Liver (tissue), 9 donors: ENCODE results near the gene LYPD4. TPM values are rescaled to one million over a fixed set of nuclear protein-coding genes. Genes with fewer than 3 reads are reported as not detected.

Experiments
- DNase-seq: peaks from one replicate; pipeline ENCODE4 v3.0.0-alpha.2; 2017; ENCODE audit warnings: low spot score
- H3K27ac ChIP-seq, 2 donors: one replicate each; pipeline ENCODE4 v1.7.0; 2013; ENCODE audit warnings: inconsistent platforms in 2 of 2, low read length in 2 of 2, control low read depth in 1 of 2, low read depth in 1 of 2, mild to moderate bottlenecking in 1 of 2
- H3K27me3 ChIP-seq, 4 donors: one replicate each; pipeline versions ENCODE4 v1.6.1 to v1.7.0; 2013; ENCODE audit warnings: low read length in 3 of 4, inconsistent platforms in 1 of 4, mild to moderate bottlenecking in 1 of 4, moderate library complexity in 1 of 4; ENCODE audit not compliant: control insufficient read depth in 4 of 4, insufficient read depth in 4 of 4
- H3K36me3 ChIP-seq, 4 donors: one replicate each; pipeline versions ENCODE4 v1.6.1 to v1.7.0; 2013; ENCODE audit warnings: low read length in 3 of 4, mild to moderate bottlenecking in 3 of 4, low read depth in 1 of 4, moderate library complexity in 1 of 4; ENCODE audit not compliant: control insufficient read depth in 4 of 4, insufficient read depth in 3 of 4
- H3K4me1 ChIP-seq, 4 donors: one replicate each; pipeline versions ENCODE4 v1.6.1 to v1.7.0; 2013; ENCODE audit warnings: low read length in 3 of 4, mild to moderate bottlenecking in 3 of 4, moderate library complexity in 1 of 4; ENCODE audit not compliant: control insufficient read depth in 4 of 4, insufficient read depth in 4 of 4
- H3K4me3 ChIP-seq, 3 donors: one replicate each; pipeline versions ENCODE4 v1.6.1 to v1.7.0; 2013; ENCODE audit warnings: low read length in 3 of 3, control low read depth in 1 of 3, low read depth in 1 of 3, mild to moderate bottlenecking in 1 of 3
- H3K9ac ChIP-seq, 2 donors: one replicate each; pipeline ENCODE4 v1.7.0; 2013; ENCODE audit warnings: low read length in 2 of 2, mild to moderate bottlenecking in 2 of 2, moderate library complexity in 2 of 2, control low read depth in 1 of 2, low read depth in 1 of 2
- H3K9me3 ChIP-seq, 4 donors: one replicate each; pipeline versions ENCODE4 v1.6.1 to v1.7.0; 2013; ENCODE audit warnings: low read length in 3 of 4; ENCODE audit not compliant: control insufficient read depth in 4 of 4
- EGR1 ChIP-seq, 2 donors: IDR thresholded peaks; 2 replicates each; pipeline ENCODE4 v1.6.1; 2016 to 2018; ENCODE audit warnings: antibody characterized with exemption in 2 of 2, low read depth in 2 of 2
- FOXA1 ChIP-seq: IDR thresholded peaks from 2 replicates; pipeline ENCODE4 v1.6.1; 2016; ENCODE audit warnings: antibody characterized with exemption
- FOXA2 ChIP-seq: IDR thresholded peaks from 2 replicates; pipeline ENCODE4 v1.6.1; 2016; ENCODE audit warnings: antibody characterized with exemption
- GABPA ChIP-seq, 2 donors: IDR thresholded peaks in 1 of 2; conservative IDR thresholded peaks in 1 of 2; 2 replicates each; pipeline ENCODE4 v1.6.1; 2016; ENCODE audit warnings: antibody characterized with exemption in 2 of 2, mild to moderate bottlenecking in 1 of 2, moderate library complexity in 1 of 2
- HNF4A ChIP-seq, 2 donors: conservative IDR thresholded peaks; 2 replicates each; pipeline ENCODE4 v1.6.1; 2016; ENCODE audit warnings: antibody characterized with exemption in 2 of 2, mild to moderate bottlenecking in 2 of 2
- HNF4G ChIP-seq: IDR thresholded peaks from 2 replicates; pipeline ENCODE4 v1.6.1; 2016; ENCODE audit warnings: antibody characterized with exemption
- JUND ChIP-seq, 2 donors: IDR thresholded peaks; 2 replicates each; pipeline ENCODE4 v1.6.1; 2016; ENCODE audit warnings: antibody characterized with exemption in 2 of 2
- NR2F2 ChIP-seq: IDR thresholded peaks from 2 replicates; pipeline ENCODE4 v1.6.1; 2016; ENCODE audit warnings: antibody characterized with exemption
- RAD21 ChIP-seq, 2 donors: IDR thresholded peaks; 2 replicates each; pipeline ENCODE4 v1.6.1; 2016; ENCODE audit warnings: antibody characterized with exemption in 2 of 2, mild to moderate bottlenecking in 2 of 2
- REST ChIP-seq: IDR thresholded peaks from 2 replicates; pipeline ENCODE4 v1.6.1; 2016; ENCODE audit warnings: antibody characterized with exemption, mild to moderate bottlenecking
- RXRA ChIP-seq, 2 donors: IDR thresholded peaks; 2 replicates each; pipeline ENCODE4 v1.6.1; 2017 to 2018; ENCODE audit warnings: antibody characterized with exemption in 2 of 2, mild to moderate bottlenecking in 1 of 2
- SP1 ChIP-seq: IDR thresholded peaks from 2 replicates; pipeline ENCODE4 v1.6.1; 2018; ENCODE audit warnings: antibody characterized with exemption, mild to moderate bottlenecking
- TAF1 ChIP-seq: conservative IDR thresholded peaks from 2 replicates; pipeline ENCODE4 v1.6.1; 2016; ENCODE audit warnings: antibody characterized with exemption, mild to moderate bottlenecking
- YY1 ChIP-seq: IDR thresholded peaks from 2 replicates; pipeline ENCODE4 v1.6.1; 2016; ENCODE audit warnings: antibody characterized with exemption, mild to moderate bottlenecking
- WGBS: extraction: QIAGEN DNeasy Blood & Tissue Kit; methylation state at CpG from one replicate; pipeline ENCODE4 v1.1.7; 2013; 5-methylcytosine and 5-hydroxymethylcytosine counted together
- polyA plus RNA-seq, 2 donors: library from polyadenylated mRNA; stranded (reverse) in 1 of 2; unstranded in 1 of 2; fragments of 200-250 nt in 1 of 2; fragments of >200 nt in 1 of 2; fragmentation: Nextera tagmentation in 1 of 2; extraction: Ambion mirVana in 1 of 2; gene quantifications; one replicate each; pipeline versions ENCODE4 v1.2.1 to v1.2.3, GENCODE V29; 2013 to 2015
- total RNA-seq, 2 donors: library from RNA; depleted of rRNA; stranded (reverse); fragments of >200 nt; gene quantifications; one replicate each; pipeline ENCODE4 v1.2.3, GENCODE V29; 2014
- TF ChIP-seq, protein P1 (sequence below): IDR thresholded peaks from 2 replicates; pipeline ENCODE4 v1.6.1; 2016; ENCODE audit warnings: antibody characterized with exemption
- TF ChIP-seq, protein P2 (sequence below): fragments of 150-350 bp; IDR thresholded peaks from 2 replicates; pipeline ENCODE4 v1.5.1; 2017; ENCODE audit warnings: improper control_type of control experiment, low read depth, low read length; ENCODE audit not compliant: missing input control
- TF ChIP-seq, protein P3 (sequence below): IDR thresholded peaks from 2 replicates; pipeline ENCODE4 v1.6.1; 2016; ENCODE audit warnings: antibody characterized with exemption
- TF ChIP-seq, protein P4 (sequence below): IDR thresholded peaks from 2 replicates; pipeline ENCODE4 v1.6.1; 2016; ENCODE audit warnings: antibody characterized with exemption
- donor health status: healthy.
- donor health status: healthy.
- donor health status: healthy.
- donor health status: healthy.
- donor health status: healthy.

The LYPD4 gene
- total and polyA plus RNA-seq, 4 donors: not detected

GRCh38 chr19:41890936-41891335, 46.5 kb upstream of the LYPD4 start:
- H3K4me1 ChIP-seq: peaks cover 0 to 11% (median under 1%) of the 10 kb centered on the region in 4 donors
- no peak overlapping the region for H3K27ac ChIP-seq
- WGBS: 95% methylated on average over 4 of the region's 4 CpGs
- H3K27me3 ChIP-seq: no peaks in the 10 kb centered on the region
- DNase-seq: no peak
- H3K9me3 ChIP-seq: no peaks in the 10 kb centered on the region
- no peak for TF ChIP-seq HNF4G
- no peak for TF ChIP-seq EGR1 (IDR thresholded peaks at IDR 0.05; ENCODE audit: low read depth in 2 of 2)
- TF ChIP-seq, protein P1, sequence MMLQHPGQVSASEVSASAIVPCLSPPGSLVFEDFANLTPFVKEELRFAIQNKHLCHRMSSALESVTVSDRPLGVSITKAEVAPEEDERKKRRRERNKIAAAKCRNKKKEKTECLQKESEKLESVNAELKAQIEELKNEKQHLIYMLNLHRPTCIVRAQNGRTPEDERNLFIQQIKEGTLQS: no peak
- TF ChIP-seq, protein P2, sequence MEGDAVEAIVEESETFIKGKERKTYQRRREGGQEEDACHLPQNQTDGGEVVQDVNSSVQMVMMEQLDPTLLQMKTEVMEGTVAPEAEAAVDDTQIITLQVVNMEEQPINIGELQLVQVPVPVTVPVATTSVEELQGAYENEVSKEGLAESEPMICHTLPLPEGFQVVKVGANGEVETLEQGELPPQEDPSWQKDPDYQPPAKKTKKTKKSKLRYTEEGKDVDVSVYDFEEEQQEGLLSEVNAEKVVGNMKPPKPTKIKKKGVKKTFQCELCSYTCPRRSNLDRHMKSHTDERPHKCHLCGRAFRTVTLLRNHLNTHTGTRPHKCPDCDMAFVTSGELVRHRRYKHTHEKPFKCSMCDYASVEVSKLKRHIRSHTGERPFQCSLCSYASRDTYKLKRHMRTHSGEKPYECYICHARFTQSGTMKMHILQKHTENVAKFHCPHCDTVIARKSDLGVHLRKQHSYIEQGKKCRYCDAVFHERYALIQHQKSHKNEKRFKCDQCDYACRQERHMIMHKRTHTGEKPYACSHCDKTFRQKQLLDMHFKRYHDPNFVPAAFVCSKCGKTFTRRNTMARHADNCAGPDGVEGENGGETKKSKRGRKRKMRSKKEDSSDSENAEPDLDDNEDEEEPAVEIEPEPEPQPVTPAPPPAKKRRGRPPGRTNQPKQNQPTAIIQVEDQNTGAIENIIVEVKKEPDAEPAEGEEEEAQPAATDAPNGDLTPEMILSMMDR: no peak
- TF ChIP-seq, protein P3, sequence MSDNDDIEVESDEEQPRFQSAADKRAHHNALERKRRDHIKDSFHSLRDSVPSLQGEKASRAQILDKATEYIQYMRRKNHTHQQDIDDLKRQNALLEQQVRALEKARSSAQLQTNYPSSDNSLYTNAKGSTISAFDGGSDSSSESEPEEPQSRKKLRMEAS: no peak
- TF ChIP-seq FOXA1: no peak
- TF ChIP-seq, protein P4, sequence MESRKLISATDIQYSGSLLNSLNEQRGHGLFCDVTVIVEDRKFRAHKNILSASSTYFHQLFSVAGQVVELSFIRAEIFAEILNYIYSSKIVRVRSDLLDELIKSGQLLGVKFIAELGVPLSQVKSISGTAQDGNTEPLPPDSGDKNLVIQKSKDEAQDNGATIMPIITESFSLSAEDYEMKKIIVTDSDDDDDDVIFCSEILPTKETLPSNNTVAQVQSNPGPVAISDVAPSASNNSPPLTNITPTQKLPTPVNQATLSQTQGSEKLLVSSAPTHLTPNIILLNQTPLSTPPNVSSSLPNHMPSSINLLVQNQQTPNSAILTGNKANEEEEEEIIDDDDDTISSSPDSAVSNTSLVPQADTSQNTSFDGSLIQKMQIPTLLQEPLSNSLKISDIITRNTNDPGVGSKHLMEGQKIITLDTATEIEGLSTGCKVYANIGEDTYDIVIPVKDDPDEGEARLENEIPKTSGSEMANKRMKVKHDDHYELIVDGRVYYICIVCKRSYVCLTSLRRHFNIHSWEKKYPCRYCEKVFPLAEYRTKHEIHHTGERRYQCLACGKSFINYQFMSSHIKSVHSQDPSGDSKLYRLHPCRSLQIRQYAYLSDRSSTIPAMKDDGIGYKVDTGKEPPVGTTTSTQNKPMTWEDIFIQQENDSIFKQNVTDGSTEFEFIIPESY: no peak
- TF ChIP-seq JUND (IDR thresholded peaks at IDR 0.05): no peak
- no peak for TF ChIP-seq REST
- TF ChIP-seq RAD21 (IDR thresholded peaks at IDR 0.05): no peak
- TF ChIP-seq RXRA (IDR thresholded peaks at IDR 0.05): no peak
- no peak for TF ChIP-seq FOXA2
- no peak for TF ChIP-seq SP1
- TF ChIP-seq GABPA (IDR thresholded peaks at IDR 0.05 in 1 of 2, conservative IDR thresholded peaks at IDR 0.05 in 1 of 2): no peak
- no peak for TF ChIP-seq TAF1
- no peak for TF ChIP-seq YY1
- no peak for TF ChIP-seq NR2F2
- TF ChIP-seq HNF4A (conservative IDR thresholded peaks at IDR 0.05): no peak
- no peak overlapping the region for H3K4me3 ChIP-seq
- H3K36me3 ChIP-seq: peaks cover 8 to 41% (median 14%) of the 10 kb centered on the region in 4 donors
- no peak overlapping the region for H3K9ac ChIP-seq
